ENCODE measurements around the gene SLC17A1. TPM values are rescaled to one million over a fixed set of nuclear protein-coding genes. Genes with fewer than 3 reads are reported as not detected.

Gene SLC17A1
- polyA plus RNA-seq, 1 donor, result not detected

DNA sequence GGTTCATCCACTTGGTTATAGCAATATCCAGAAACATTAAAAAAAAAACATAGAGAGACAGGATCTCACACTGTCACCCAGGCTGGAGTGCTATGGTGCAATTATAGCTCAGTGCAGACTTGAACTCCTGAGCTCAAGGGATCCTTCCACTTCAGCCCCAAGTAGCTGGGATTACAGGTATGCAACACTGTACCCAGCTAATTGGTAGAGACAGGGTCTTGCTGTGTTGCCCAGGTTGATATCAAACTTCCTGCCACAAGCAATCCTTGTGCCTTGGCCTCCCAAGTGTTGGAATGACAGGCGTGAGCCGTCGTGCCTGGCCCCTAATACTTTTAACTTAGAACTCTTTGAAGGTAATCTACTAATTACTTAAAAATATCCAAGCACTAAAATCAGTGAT is 818 bp upstream of the SLC17A1 start:
- no peak for DNase-seq (ENCODE audit: low read depth)

GRCh38 chr6:25832307-25832662 is 433 bp upstream of the SLC17A1 start:
- no peak for DNase-seq (ENCODE audit: low read depth)

- DNase-seq (ENCODE audit: low read depth), result no peak
Observed at GRCh38 chr6:25830458-25830857, 1.4 kb downstream of the SLC17A1 start.

- DNase-seq (ENCODE audit: low read depth), result no peak
Observed at GRCh38 chr6:25829375-25829774, 2.5 kb downstream of the SLC17A1 start.

GRCh38 chr6:25821341-25821740 is 10.5 kb downstream of the SLC17A1 start:
- no peak for DNase-seq (ENCODE audit: low read depth)

- DNase-seq (ENCODE audit: low read depth), result no peak
Observed at GRCh38 chr6:25816252-25816651, 15.6 kb downstream of the SLC17A1 start.

- no peak for DNase-seq (ENCODE audit: low read depth)
Observed at GRCh38 chr6:25815194-25815593, 16.7 kb downstream of the SLC17A1 start.

DNA sequence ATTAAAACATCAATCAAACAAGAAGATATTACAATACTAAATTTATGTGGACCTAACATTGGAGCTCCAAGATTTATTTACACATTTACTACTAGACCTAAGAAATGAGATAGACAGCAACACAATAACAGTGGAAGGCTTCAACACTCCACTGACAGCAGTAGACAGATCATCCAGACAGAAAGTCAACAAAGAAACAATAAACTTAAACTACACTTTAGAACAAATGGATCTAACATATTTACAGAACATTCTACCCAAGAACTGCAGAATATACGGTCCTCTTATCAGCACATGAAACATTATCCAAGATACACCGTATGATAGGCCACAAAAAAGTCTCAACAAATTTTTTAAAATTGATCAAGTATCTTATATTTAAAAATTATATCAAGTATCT is 27.0 kb downstream of the SLC17A1 start:
- no peak for DNase-seq (ENCODE audit: low read depth)

DNA sequence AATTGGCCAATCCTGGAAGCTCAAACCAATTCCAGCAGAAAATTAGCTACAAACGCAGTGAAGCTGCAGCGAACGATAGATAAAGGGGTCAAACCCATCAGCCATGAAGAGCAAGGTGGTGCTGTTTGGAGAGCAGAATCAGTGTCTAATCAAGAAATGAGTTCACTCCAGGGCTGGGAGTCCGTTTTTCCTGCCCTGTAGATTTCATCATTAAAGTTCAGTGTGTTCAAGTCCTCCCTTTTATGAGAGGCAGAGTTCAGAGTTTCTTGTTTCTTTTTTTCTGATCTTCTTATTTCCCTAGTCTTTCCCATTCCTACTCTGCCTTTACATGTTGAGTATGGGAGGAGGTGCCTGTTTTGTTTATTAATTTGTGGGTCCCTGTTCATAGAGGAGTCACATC is 30.4 kb downstream of the SLC17A1 start:
- DNase-seq (ENCODE audit: low read depth), result no peak

- DNase-seq (ENCODE audit: low read depth), result no peak
Observed at GRCh38 chr6:25794784-25795183, 37.1 kb downstream of the SLC17A1 start.

- DNase-seq (ENCODE audit: low read depth), result no peak
Observed at GRCh38 chr6:25793970-25794369, 37.9 kb downstream of the SLC17A1 start.

GRCh38 chr6:25792016-25792415 is 39.8 kb downstream of the SLC17A1 start:
- DNase-seq (ENCODE audit: low read depth), result no peak

DNA sequence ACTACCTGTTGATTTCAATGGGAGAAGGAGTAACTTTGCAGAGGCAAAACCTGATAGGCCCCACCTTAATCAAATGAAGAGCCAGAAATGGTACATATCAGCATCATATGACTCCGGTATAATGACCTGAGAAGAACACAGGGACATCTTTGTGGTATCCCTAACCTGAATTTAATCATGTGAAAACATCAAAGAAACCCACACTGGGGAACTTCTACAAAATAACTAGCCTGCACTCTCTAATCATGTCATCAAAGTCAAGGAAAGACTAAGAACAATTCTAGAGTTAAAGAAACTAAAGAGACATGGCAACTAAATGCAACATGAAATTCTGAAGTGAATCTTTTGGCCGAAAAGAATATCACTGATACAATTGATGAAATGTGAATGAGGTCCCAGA is 42.4 kb downstream of the SLC17A1 start:
- no peak for DNase-seq (ENCODE audit: low read depth)

DNA sequence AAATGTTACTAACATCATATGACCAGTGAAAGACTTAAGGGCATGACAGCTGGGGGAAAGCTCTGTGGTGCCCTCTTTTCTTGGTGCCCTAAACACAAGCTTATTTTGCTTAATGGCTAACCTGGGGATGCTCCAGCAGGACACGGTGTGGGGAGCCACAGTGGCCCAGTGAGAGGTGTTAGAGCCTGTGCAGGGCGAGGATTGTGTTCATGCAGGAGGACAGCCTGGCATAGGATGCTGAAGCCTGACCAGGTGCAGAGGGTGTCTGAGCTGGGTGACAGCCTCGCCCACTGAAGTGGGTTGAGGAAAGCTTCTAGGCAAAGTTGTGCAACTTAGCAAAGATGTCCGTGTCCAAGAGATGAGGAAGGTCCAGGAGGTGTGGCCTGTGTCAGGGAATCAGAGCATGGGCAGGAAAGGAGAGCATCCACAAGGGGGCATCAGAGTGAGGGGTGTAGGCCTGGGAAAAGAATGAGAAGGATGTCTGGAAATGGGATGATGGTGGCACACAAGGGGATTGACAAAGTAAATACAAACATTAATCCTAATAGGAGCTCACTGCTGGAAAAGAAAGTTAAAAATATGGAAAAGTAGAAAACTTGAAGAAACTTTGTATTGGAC is 43.4 kb downstream of the SLC17A1 start:
- DNase-seq (ENCODE audit: low read depth), result no peak

- DNase-seq (ENCODE audit: low read depth), result no peak
Observed at GRCh38 chr6:25787428-25787827, 44.4 kb downstream of the SLC17A1 start.

DNA sequence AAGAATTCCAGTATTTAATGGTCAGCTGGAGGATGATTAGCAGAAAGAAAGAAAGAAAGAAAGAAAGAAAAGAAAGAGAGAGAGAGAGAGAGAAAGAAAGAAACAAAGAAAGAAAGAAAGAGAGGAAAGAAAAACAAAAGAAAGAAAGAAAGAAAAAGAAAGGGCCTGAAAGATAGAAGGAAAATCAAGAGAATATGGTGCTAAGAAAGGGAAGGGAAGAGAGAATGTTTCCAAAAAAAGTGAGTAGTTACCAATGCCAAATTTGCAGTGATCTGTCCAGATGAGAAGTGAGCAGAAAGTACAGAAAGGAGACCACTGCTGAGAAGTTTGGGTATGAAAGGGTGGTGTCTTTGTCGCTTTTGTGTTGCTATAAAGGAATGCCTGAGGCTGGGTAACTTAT is 50.7 kb downstream of the SLC17A1 start:
- no peak for DNase-seq (ENCODE audit: low read depth)

GRCh38 chr6:25777856-25778649 is 53.8 kb downstream of the SLC17A1 start:
- no peak for DNase-seq (ENCODE audit: low read depth)

GRCh38 chr6:25777031-25777430 is 54.8 kb downstream of the SLC17A1 start:
- no peak for DNase-seq (ENCODE audit: low read depth)

DNA sequence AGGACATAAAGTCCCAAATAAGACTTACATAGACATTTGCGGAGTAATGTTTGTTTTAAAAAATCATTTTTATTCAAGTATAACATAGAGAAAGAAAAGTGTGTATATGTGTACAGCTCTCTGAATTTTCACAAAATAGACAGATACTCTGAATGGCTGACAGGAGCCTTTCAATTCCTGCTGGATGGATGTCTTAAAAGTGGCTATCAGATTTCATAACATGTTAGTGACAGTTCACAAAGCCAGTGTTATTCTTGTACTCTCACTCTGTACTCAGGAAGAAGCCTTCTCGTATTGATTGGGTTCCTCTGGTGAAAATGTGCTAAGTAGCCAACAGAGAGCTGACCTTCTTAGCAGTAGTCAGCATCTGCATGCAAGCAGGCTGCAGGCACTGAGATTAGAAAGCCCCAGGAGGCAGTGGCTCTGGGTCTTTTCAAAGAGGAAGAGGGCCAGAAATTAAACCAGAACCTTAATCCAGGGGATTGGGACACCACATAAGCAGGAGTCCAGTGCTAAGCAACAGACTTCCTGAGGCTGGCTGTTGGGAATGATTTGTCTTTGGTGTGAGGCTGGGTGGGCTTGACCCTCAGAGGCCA is 57.6 kb downstream of the SLC17A1 start:
- no peak for DNase-seq (ENCODE audit: low read depth)

GRCh38 chr6:25769983-25770382 is 61.9 kb downstream of the SLC17A1 start:
- no peak for DNase-seq (ENCODE audit: low read depth)

- DNase-seq (ENCODE audit: low read depth), result no peak
Observed at GRCh38 chr6:25768566-25768965, 63.3 kb downstream of the SLC17A1 start.

DNA sequence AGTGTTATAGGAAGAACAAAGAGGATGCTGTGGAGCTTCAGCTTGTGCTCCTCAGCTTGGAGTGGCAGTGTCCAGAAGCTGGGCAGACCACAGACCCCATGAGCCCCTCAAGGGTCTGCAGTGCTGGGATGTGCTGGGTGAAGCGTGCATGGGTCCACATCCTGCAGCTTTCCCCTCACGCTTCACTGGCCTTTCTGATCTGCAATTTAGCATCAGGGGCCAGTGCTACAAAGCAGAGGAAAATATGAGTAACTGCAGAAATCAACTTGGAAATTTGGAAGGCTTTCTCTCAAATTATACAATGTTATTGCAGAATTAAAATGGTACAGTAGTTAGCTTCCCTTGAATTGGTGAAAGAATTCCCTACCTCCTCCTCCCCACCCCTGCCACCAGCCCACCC is 67.2 kb downstream of the SLC17A1 start:
- DNase-seq (ENCODE audit: low read depth), result no peak

- no peak for DNase-seq (ENCODE audit: low read depth)
Observed at GRCh38 chr6:25757936-25758642, 73.8 kb downstream of the SLC17A1 start.
